A673 (cell line): ENCODE results near the gene C7orf25.

Experiments
- CTCF ChIP-seq: fragments of 300-800, 200-600 bp; sonication (generic); conservative IDR thresholded peaks from 2 replicates; pipeline ENCODE4 v1.5.1; 2017; ENCODE audit warnings: low read depth, mild to moderate bottlenecking, antibody characterized with exemption, low read length, moderate library complexity, mixed read lengths
- EZH2 ChIP-seq: fragments of 200-600 bp; sonication (generic); IDR thresholded peaks from 2 replicates; pipeline ENCODE4 v1.6.1; 2017; ENCODE audit warnings: borderline replicate concordance, low read depth, mild to moderate bottlenecking, mixed read lengths, antibody characterized with exemption, low read length; ENCODE audit not compliant: poor library complexity, severe bottlenecking

- no peak for TF ChIP-seq CTCF
- no peak for TF ChIP-seq EZH2
These were observed 43.4 kb downstream of the C7orf25 start for GRCh38 chr7:42868480-42868879.
